HG03280 (cell line): ENCODE results near the gene KL.

Experiments
- ATAC-seq: cut with Tn5 transposase; IDR thresholded peaks from one replicate; pipeline ENCODE4 v1.9.1; 2021; ENCODE audit warnings: mild to moderate bottlenecking, moderate library complexity; ENCODE audit not compliant: unreplicated experiment

The KL gene

DNA sequence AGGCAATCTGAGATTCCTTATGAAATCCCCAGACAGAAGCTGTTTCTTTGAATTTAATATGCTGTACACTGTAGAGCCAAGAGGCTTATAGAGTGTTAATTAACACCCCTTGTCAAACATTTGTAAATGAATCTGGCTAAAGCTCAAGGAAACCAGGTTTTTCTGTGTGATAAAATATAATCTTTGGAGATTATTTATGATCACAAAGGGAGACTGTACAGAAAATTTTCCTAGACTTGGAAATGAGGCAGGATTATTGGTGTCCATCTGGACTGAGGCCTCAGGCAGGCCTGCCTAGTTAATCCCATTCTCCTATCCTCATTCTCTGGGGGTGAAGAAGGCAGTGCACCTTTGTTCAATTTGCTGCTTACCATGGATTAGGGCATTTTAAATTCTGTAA, 17.8 kb downstream of the KL start:
- ATAC-seq: no peak

GRCh38 chr13:33034882-33035520, 18.8 kb downstream of the KL start:
- ATAC-seq: no peak

GRCh38 chr13:33037673-33038072, 21.4 kb downstream of the KL start:
- no peak for ATAC-seq

DNA sequence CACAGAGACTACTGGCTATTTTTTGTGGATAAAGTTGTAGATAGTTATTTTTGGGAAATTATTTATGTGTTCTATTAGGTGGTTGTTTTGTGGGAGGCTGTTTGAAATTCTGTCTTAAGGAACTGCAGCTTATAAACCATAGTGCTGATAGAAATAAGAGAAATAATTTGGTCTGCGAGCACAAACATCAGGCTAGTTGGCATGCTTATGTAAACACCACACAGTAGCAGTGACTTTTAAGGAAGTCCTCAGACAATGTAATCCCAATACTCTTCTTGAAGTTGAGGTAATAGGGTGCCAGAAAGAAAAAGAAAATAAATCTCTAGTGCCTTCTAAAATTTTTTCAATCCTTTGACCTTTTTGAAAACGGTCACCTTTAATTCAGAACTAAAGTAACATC, 23.9 kb downstream of the KL start:
- ATAC-seq: no peak

GRCh38 chr13:33045851-33046592, 29.8 kb downstream of the KL start:
- no peak for ATAC-seq

DNA sequence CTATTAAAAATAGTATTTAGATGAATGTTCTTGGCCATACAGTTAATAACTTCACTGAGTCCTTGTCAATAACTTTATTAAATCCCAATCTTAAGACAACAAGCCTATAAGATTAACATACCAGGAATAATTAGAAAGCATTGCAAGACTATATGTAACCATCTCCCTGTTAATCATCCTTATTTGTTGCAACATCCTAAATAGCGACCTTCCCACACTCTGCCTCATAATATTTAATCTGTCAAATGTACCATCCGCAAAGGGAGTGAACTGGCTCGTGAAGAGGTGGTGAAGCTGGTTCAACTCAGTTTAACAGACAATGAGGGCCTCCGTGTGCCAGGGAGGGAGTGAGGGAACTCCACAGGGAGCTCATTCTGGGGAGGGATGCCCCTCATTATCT, 33.9 kb downstream of the KL start:
- no peak for ATAC-seq

GRCh38 chr13:33051632-33052031, 35.4 kb downstream of the KL start:
- peak; percentile 66 for ATAC-seq

DNA sequence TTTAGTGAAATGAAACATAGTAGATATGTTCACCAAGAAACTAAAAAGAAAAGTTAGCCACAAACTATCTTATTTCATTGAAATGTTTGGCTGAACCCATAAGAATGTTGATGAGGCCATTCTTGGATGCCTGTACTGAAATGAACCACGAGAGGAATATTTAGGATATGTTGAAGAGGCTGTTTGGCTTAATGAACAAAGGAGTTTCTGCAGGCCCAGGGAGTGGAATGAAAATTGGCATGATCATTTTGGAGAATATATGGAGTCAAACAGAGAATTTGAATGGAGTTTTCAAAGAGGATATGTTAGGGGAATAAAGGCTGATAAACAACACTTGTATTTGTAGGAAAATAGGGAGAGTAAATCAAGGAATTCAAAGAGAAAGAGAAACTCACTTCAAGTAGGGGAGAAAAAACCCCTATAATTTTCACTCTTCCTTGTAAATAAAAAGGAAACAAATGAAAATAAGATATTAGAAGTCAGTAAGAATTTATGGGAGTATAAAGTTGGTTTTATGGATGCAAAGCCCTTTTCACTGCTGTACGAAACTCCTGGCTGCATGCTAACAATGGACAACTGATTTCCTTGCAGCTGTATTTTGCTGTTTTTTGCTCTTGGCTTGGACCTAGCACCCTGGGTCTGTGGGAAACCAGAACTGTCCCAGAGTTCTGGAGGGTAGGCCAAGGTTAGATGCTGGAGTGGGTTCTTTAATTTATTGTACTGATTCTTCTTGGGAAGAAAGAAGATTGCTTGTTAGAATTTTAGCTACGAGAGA, 36.5 kb downstream of the KL start:
- no peak for ATAC-seq

- no peak for ATAC-seq
Observed at GRCh38 chr13:33053397-33054066, 37.3 kb downstream of the KL start.

- peak; percentile 66 for ATAC-seq
Observed at GRCh38 chr13:33057019-33057780, 41.0 kb downstream of the KL start.

DNA sequence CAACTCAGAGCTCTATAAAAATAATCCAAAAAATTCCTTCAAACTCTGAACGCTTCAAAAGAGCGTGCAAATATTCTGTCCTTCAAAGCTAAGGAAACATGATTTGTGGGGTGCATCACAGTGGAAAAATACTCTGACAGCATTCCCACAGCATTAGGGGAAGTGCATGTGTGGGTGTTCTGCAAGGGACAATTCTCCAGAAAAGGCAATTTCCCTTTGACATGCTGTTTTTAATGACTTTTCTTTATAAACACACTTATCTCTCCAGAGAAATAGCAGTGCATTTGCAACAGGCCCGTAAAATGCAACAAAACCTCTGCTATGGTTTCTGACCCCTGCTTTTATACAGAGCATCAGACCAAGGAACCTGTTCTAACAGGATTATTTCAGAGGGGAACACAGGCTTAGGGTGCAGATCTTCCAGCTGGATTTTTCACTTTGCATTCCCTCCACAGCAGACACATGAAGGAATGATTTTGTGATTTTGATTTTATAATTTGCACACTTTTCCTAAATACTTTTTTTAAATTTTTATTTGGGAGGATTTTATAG, 42.6 kb downstream of the KL start:
- ATAC-seq: no peak

GRCh38 chr13:33060815-33061214, 44.6 kb downstream of the KL start:
- no peak for ATAC-seq

DNA sequence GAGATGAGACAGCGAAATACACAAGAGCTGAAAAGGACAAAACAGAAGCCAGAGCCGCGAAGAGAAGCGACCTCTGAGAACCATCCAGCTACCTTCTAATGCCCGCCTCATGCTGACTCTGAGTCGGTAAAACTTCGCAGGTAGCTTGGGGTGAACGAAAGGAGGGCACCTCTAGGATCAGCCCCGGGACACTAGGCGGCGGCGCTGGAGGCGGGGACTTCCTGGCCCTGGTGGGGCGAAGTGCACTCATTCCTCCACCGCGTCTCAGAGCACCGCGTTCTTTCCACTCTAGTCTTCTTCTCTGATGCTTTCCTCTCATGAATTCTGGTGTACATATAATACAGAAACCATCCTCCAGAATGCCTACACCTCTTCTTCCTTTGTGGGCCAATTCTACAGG, 50.1 kb downstream of the KL start:
- ATAC-seq: no peak

DNA sequence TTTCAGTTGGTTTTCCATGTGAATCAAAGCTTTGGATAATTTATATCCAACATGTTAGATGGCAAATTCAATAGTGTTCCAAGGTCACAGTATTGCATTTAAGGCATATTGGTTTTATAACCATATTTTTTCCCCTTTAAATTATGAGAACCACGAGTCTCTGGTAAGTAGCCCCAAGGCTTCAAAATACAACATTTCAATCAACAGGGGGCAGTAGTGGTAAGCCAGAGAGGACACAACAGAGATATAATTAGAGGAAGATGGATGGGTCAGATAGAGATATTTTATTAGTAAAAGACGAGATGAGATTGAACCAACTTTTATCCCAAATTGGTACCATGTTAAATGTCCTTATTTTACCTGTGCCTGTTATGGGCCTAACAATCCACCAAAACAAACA, 53.1 kb downstream of the KL start:
- no peak for ATAC-seq

DNA sequence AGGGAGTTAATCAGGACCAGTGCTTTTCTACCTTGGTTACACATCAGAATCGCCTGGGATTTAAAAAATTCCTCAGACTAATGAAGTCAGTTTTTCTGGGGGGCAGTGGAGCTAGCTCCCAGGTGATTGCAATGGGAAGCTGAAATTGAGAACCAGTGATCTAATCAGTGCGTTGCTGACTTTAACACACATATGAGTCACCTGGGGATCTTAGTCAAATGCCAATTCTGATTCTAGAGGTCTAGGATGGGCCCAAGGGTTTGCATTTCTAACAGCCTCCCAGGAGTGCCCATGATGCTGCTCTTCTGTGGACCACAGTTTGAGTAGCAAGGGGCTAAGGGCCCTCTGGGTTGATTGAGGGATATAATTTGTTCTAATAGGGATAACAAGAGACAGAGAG, 54.5 kb downstream of the KL start:
- no peak for ATAC-seq

- no peak for ATAC-seq
Observed at GRCh38 chr13:33072282-33072681, 56.1 kb downstream of the KL start.

- ATAC-seq: no peak
Observed at GRCh38 chr13:33072759-33073158, 56.5 kb downstream of the KL start.

DNA sequence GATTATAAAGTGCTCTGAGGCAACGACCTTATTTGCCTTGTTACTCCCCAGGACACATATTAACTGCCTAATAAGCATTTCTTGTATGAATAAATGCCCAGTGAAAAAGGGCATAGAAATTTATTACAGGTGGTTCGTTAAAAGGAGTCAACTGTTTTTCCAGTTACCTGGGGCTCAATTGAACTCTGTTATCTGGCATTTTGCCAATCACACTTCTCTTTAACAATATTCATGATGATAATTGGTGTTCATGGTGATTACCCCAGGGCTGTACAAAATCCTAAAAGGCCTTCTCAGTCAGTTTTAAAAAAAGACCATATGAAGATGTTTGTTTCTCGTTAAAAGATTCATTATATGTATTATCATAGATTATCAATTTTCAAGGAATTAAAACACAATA, 57.1 kb downstream of the KL start:
- no peak for ATAC-seq

- ATAC-seq: no peak
Observed at GRCh38 chr13:33076001-33076992, 60.1 kb downstream of the KL start.
